Measurements from ENCODE around the gene AMOT.
A peak's percentile ranks its signal among the peaks of the same experiment; 100 is the strongest.

Gene AMOT

GRCh38 chrX:112818114-112819007 lies 22.3 kb downstream of the AMOT start:
- POLR2A ChIA-PET = no interaction called here
- Histone ChIP-seq H3K4me1 (ENCODE audit: control insufficient read depth, insufficient read depth, low read length) (no peaks in the 10 kb centered on the region), H3K4me3 (ENCODE audit: low read depth, low read length) (no peak overlapping the region), H3K36me3 (ENCODE audit: control insufficient read depth in 2 of 2, insufficient read depth in 1 of 2, low read length in 2 of 2) (peaks cover 23 to 96% of the 10 kb centered on the region in 2 experiments), H3K27ac (ENCODE audit: extremely low read depth, low read depth, low read length) (no peak overlapping the region), H3K9me3 (ENCODE audit: control insufficient read depth, insufficient read depth, low read depth, low read length) (no peaks in the 10 kb centered on the region)
- TF ChIP-seq ZBTB6 (tag by site-specific recombination; IDR thresholded peaks at IDR 0.05) = no peak
- TF ChIP-seq GLI4 (tag by site-specific recombination; IDR thresholded peaks at IDR 0.05) = no peak
- TF ChIP-seq ZIC2 (tag by site-specific recombination; IDR thresholded peaks at IDR 0.05) = peak; percentile 35
- TF ChIP-seq ZNF768 (tag by site-specific recombination; IDR thresholded peaks at IDR 0.05) = no peak
- TF ChIP-seq SP3 (tag by site-specific recombination; IDR thresholded peaks at IDR 0.05) = no peak
- TF ChIP-seq ZNF48 (tag by site-specific recombination; IDR thresholded peaks at IDR 0.05) = no peak
- peak; percentile 21; the same call in 1 of the 2 replicates for TF ChIP-seq FEZF1 (tag by site-specific recombination; IDR thresholded peaks at IDR 0.05)
- CTCF ChIA-PET = interaction anchor here (0.7 kb wide), 1 partner anchor 567 kb away, joined by 3 read pairs; no protein-coding TSS in a partner anchor

- Histone ChIP-seq H3K27ac (ENCODE audit: extremely low read depth, low read depth, low read length) (no peak overlapping the region), H3K36me3 (ENCODE audit: control insufficient read depth in 2 of 2, insufficient read depth in 1 of 2, low read length in 2 of 2) (peaks cover 23 to 96% of the 10 kb centered on the region in 2 experiments), H3K9me3 (ENCODE audit: control insufficient read depth, insufficient read depth, low read depth, low read length) (no peaks in the 10 kb centered on the region), H3K4me1 (ENCODE audit: control insufficient read depth, insufficient read depth, low read length) (no peaks in the 10 kb centered on the region), H3K4me3 (ENCODE audit: low read depth, low read length) (no peak overlapping the region)
- TF ChIP-seq ZBTB1 (tag by site-specific recombination; IDR thresholded peaks at IDR 0.05) (no peak), ZFP37 (tag by site-specific recombination; IDR thresholded peaks at IDR 0.05) (no peak), ZNF561 (tag by site-specific recombination; IDR thresholded peaks at IDR 0.05; ENCODE audit: borderline replicate concordance) (no peak), ZBTB44 (tag by site-specific recombination; IDR thresholded peaks at IDR 0.05) (no peak), GLIS1 (tag by site-specific recombination; IDR thresholded peaks at IDR 0.05) (no peak), TRIM28 (IDR thresholded peaks at IDR 0.05; ENCODE audit: borderline replicate concordance, low read length) (no peak), ZNF112 (tag by site-specific recombination; IDR thresholded peaks at IDR 0.05) (no peak), SCRT2 (tag by site-specific recombination; IDR thresholded peaks at IDR 0.05) (no peak), SCRT1 (tag by site-specific recombination; IDR thresholded peaks at IDR 0.05; ENCODE audit: borderline replicate concordance) (no peak), ZNF639 (tag by site-specific recombination; IDR thresholded peaks at IDR 0.05) (no peak), ZBTB6 (tag by site-specific recombination; IDR thresholded peaks at IDR 0.05) (no peak), ZBTB7A (tag by site-specific recombination; IDR thresholded peaks at IDR 0.05; ENCODE audit: low read depth) (no peak)
- ChIA-PET CTCF (no interaction called here), POLR2A (no interaction called here)
These were observed 23.7 kb downstream of the AMOT start for GRCh38 chrX:112816908-112817307.
